Ishikawa (cell line): Measurements from ENCODE around the gene ZNF205.

Experiments
- CEBPB ChIP-seq: IDR thresholded peaks from 2 replicates; pipeline ENCODE4 v1.6.1; 2012
- CREB1 ChIP-seq: IDR thresholded peaks from 2 replicates; pipeline ENCODE4 v1.6.1; 2012; ENCODE audit warnings: low read depth
- EGR1 ChIP-seq: IDR thresholded peaks from 2 replicates; pipeline ENCODE4 v1.6.1; 2012
- EP300 ChIP-seq: IDR thresholded peaks from 2 replicates; pipeline ENCODE4 v1.6.1; 2012; ENCODE audit warnings: borderline replicate concordance
- FOXM1 ChIP-seq: IDR thresholded peaks from 2 replicates; pipeline ENCODE4 v1.6.1; 2012; ENCODE audit warnings: low read depth, borderline replicate concordance
- NFIC ChIP-seq: IDR thresholded peaks from 2 replicates; pipeline ENCODE4 v1.6.1; 2012
- RAD21 ChIP-seq: IDR thresholded peaks from 2 replicates; pipeline ENCODE4 v1.6.1; 2012; ENCODE audit warnings: low read depth
- TAF1 ChIP-seq: IDR thresholded peaks from 2 replicates; pipeline ENCODE4 v1.6.1; 2012; ENCODE audit warnings: low read depth, mild to moderate bottlenecking
- TCF12 ChIP-seq: IDR thresholded peaks from 2 replicates; pipeline ENCODE4 v1.6.1; 2012; ENCODE audit warnings: low read depth
- TEAD4 ChIP-seq: IDR thresholded peaks from 2 replicates; pipeline ENCODE4 v1.6.1; 2012
- YY1 ChIP-seq: IDR thresholded peaks from 2 replicates; pipeline ENCODE4 v1.6.1; 2012; ENCODE audit warnings: low read depth
- ZBTB7A ChIP-seq: IDR thresholded peaks from 2 replicates; pipeline ENCODE4 v1.6.1; 2012; ENCODE audit warnings: low read depth
- TF ChIP-seq, protein P1 (sequence below): IDR thresholded peaks from 2 replicates; pipeline ENCODE4 v1.6.1; 2012
- TF ChIP-seq, protein P2 (sequence below): IDR thresholded peaks from 2 replicates; pipeline ENCODE4 v1.6.1; 2012; ENCODE audit warnings: low read depth, mild to moderate bottlenecking
- TF ChIP-seq, protein P3 (sequence below): IDR thresholded peaks from 2 replicates; pipeline ENCODE4 v1.6.1; 2012

The ZNF205 gene

DNA sequence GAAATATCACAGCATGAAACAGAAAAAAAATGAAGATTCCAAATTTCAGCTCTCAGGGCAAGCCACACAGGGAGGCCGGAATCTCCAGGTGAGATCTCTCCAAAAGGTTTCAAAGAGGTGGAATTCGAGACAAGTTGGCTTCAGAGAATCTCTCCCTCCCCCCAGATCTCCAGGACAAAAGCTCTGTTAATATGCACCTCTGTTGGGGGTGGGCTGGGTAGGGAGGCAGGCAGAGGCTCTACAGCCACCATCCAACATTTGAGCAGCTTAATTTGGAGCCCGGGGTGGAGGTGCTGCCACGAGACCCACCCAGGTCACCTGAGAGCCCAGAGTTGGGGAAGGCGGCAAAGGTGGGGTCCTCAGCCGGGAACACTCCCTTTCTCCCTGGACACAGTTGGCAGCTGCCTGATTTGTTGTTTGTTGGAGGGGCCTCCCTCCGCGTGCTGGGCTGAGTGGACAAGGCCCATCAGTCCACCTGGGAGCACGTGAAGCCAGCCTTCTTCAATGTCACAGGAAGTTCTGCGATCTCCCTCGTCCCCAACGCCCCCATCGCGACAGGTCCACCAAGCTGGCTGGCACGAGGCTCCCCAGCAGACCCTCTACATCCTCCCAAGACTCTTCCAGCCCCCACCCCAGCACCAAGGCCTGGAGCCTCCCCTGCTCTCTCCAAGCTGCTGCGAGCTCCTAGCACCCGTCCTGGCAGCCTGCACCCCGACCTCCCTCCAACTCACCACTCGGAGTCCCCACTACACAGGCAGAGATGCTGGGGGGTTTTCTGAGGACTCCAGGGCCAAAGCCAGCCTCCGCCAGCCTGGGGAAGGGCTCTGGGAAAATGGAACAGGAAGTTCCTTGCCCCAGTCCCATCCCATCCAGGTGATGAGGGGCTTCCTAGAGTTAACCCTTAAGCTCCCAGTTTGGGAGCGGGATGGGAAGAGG is 13.7 kb upstream of the ZNF205 start, which contains the start of gene ZSCAN10:
TSS of gene ZSCAN10 (minus strand) at position 836 of the 936 bp plus-strand sequence. CDS start 6,357 bp downstream, outside the sequence.
- no peak for TF ChIP-seq CEBPB
- no peak for TF ChIP-seq TCF12
- TF ChIP-seq, protein P1, sequence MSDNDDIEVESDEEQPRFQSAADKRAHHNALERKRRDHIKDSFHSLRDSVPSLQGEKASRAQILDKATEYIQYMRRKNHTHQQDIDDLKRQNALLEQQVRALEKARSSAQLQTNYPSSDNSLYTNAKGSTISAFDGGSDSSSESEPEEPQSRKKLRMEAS, result no peak
- no peak for TF ChIP-seq EP300
- no peak for TF ChIP-seq ZBTB7A
- TF ChIP-seq, protein P2, sequence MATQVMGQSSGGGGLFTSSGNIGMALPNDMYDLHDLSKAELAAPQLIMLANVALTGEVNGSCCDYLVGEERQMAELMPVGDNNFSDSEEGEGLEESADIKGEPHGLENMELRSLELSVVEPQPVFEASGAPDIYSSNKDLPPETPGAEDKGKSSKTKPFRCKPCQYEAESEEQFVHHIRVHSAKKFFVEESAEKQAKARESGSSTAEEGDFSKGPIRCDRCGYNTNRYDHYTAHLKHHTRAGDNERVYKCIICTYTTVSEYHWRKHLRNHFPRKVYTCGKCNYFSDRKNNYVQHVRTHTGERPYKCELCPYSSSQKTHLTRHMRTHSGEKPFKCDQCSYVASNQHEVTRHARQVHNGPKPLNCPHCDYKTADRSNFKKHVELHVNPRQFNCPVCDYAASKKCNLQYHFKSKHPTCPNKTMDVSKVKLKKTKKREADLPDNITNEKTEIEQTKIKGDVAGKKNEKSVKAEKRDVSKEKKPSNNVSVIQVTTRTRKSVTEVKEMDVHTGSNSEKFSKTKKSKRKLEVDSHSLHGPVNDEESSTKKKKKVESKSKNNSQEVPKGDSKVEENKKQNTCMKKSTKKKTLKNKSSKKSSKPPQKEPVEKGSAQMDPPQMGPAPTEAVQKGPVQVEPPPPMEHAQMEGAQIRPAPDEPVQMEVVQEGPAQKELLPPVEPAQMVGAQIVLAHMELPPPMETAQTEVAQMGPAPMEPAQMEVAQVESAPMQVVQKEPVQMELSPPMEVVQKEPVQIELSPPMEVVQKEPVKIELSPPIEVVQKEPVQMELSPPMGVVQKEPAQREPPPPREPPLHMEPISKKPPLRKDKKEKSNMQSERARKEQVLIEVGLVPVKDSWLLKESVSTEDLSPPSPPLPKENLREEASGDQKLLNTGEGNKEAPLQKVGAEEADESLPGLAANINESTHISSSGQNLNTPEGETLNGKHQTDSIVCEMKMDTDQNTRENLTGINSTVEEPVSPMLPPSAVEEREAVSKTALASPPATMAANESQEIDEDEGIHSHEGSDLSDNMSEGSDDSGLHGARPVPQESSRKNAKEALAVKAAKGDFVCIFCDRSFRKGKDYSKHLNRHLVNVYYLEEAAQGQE, result no peak
- TF ChIP-seq TEAD4, result no peak
- TF ChIP-seq EGR1, result no peak
- TF ChIP-seq CREB1, result no peak
- TF ChIP-seq NFIC, result no peak
- TF ChIP-seq, protein P3, sequence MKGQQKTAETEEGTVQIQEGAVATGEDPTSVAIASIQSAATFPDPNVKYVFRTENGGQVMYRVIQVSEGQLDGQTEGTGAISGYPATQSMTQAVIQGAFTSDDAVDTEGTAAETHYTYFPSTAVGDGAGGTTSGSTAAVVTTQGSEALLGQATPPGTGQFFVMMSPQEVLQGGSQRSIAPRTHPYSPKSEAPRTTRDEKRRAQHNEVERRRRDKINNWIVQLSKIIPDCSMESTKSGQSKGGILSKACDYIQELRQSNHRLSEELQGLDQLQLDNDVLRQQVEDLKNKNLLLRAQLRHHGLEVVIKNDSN, result no peak
- TF ChIP-seq YY1, result no peak
- TF ChIP-seq TAF1, result no peak
- TF ChIP-seq RAD21, result no peak
- no peak for TF ChIP-seq FOXM1

DNA sequence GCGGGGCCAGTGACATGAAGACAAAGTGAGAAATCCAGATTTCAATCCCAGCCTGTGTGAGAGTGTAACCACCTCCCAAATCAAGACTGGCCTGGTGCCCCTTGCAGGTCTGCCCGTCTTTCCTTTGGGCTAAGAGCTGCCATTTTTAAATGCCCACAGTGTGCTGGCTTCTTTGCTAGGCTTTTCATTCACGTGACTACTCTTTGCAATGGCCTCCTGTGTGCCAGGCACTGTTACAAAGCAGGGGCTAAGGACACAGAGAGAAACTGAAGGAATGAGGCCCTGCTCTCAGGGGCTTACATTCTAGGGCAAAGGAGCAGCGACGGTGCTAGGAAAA is 13.0 kb upstream of the ZNF205 start:
- no peak for TF ChIP-seq ZBTB7A
- TF ChIP-seq, protein P3, result no peak
- TF ChIP-seq TCF12, result no peak
- no peak for TF ChIP-seq NFIC
- TF ChIP-seq, protein P1, result no peak
- no peak for TF ChIP-seq CEBPB
- TF ChIP-seq YY1, result no peak
- TF ChIP-seq, protein P2, result no peak
- no peak for TF ChIP-seq TAF1
- no peak for TF ChIP-seq CREB1
- no peak for TF ChIP-seq TEAD4
- no peak for TF ChIP-seq EP300
- TF ChIP-seq EGR1, result no peak
- no peak for TF ChIP-seq FOXM1
- TF ChIP-seq RAD21, result no peak

DNA sequence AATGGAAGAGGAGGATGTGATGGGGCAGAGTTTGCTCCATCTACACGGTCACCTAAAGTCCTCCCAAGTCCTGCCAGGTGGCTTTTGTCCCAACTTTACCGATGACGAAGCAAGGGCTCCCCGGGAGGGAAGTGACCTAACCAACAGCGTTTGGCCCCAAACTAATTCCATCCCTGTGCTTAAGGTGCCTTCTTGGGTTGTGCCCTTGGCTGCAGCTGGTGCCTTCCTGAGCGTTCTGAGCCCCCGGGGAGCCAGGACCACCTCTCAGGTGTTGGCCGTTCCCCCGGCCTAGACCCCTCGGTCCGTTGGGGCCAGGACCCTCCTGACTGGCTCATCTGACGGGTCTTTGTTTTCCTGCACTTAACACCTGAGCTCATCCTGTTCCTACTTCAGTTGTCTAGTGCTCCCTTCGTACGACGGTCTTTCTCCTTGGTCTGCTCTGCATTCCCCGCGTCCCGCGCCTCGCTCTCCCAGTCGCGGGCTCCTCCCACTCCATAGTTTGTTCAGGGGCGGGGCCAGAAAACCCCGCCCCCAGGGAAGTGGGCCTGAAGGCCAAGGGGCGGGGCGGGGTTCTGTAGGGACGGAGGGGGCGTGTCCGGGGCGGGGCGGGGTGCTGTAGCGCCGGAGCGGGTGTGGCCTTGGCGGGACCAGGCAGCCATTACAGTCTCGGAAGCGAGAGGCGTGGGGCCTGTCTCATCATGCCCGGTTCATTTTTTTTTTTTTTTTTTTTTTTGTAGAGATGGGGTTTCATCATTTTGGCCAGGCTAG is 12.5 kb upstream of the ZNF205 start:
- TF ChIP-seq CREB1 (no peak), YY1 (peak; percentile 80)
- TF ChIP-seq, protein P1, result 0 out of 2 replicates have a peak, but pooled peaks have one; percentile 62

DNA sequence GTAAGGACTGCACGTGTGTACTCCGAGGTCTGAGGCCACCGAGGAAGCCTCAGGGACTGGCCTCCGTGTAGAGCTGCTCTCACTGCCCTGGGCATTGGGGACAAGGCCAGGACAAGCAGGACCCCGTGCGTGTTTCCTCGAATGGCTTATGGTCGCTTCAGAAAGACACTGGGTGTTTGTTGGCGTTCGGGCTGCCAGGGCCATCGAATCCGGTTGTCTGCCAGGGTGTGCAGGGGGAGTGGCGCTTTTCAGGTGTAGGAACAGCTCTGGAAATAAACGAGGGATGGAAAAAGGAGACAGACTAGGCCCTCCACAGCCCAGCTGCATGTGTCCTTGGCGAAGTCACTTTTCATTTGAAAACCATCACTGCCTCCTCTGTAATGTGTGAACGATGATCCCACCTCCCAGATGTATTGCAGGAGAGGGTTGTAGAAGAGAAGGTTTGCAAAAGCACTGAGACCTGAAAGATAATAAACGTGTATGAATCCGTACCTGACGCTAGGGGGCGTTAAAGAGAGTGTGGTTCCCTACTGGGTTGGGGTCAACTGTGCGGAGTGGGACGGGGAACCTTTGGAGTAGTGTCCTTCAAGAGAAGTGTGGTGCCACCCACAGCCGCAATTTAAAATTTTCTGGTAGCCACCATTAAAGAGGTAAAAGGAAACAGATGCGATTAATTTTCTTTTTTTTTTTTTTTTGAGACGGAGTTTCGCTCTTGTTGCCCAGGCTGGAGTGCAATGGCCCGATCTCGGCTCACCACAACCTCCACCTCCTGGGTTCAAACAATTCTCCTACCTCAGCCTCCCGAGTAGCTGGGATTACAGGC is 11.2 kb upstream of the ZNF205 start:
- TF ChIP-seq TCF12, result no peak
